ENCODE measurements around the gene ANKS3. TPM values are rescaled to one million over a fixed set of nuclear protein-coding genes. Genes with fewer than 3 reads are reported as not detected.
A peak's percentile ranks its signal among the peaks of the same experiment; 100 is the strongest.

Gene ANKS3
- total RNA-seq, 1 donor from 2014 or later = 8.7 TPM

DNA sequence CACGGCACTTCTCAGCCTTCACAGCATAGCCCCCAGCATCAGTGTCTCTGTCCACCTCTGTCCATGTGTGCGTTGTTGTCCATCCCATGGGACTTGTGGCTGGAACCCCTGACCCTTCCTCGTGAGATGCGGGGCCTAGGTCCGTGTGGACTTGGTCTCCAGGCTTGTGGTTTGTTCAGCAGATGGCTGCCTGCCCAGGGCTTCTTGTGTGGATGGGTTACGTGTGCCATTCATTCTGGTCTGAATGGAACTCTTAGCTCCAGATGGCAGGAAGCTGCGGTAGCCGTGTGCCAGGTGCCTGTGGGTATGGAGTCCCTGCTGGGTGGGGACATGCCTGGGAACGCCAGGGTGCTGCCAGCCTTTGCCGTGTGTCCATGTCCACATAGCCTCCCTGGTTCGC, 72.4 kb downstream of the ANKS3 start:
- H3K4me3 ChIP-seq = no peak overlapping the region

DNA sequence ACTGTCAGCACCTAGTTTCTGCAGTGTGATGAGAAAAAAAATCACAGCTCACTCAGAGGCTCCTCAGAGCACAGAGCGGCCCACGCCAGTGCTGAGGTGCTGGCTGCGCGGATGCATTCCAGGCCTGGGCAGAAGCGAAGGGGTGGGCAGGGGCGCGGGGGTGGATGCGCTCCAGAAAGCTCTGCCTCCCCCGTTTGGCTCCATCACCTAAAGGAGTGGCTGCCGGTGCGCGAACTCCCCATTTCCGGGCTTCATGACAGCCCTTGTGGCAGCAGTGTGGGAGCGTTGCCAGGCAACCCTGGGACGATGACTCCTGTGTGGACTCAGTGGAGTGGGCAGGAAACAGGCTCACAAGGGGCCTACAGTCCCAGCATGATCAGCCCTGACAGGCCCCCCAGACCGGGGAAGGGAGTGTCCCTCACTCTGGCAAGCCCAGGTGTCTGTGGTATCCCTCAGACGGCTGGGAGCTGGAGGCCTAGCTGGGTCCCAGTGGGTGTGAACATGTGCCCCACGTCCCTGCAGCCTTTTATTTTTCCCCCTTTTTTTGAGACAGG, 73.5 kb downstream of the ANKS3 start:
- intact Hi-C loops (cut with micrococcal nuclease) = no loop called here
- TF ChIP-seq, protein P1, sequence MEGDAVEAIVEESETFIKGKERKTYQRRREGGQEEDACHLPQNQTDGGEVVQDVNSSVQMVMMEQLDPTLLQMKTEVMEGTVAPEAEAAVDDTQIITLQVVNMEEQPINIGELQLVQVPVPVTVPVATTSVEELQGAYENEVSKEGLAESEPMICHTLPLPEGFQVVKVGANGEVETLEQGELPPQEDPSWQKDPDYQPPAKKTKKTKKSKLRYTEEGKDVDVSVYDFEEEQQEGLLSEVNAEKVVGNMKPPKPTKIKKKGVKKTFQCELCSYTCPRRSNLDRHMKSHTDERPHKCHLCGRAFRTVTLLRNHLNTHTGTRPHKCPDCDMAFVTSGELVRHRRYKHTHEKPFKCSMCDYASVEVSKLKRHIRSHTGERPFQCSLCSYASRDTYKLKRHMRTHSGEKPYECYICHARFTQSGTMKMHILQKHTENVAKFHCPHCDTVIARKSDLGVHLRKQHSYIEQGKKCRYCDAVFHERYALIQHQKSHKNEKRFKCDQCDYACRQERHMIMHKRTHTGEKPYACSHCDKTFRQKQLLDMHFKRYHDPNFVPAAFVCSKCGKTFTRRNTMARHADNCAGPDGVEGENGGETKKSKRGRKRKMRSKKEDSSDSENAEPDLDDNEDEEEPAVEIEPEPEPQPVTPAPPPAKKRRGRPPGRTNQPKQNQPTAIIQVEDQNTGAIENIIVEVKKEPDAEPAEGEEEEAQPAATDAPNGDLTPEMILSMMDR (IDR thresholded peaks at IDR 0.05; ENCODE audit: borderline replicate concordance) = no peak
- peak overlapping the region; percentile 43 for H3K27ac ChIP-seq (replicated peaks)
- H3K36me3 ChIP-seq = peaks cover 45% of the 10 kb centered on the region
- DNase-seq = peak; percentile 51
- H3K4me1 ChIP-seq = peaks cover 45% of the 10 kb centered on the region
- H3K27me3 ChIP-seq (ENCODE audit: low read depth) = no peaks in the 10 kb centered on the region
- H3K4me3 ChIP-seq = no peak overlapping the region
- no peaks in the 10 kb centered on the region for H3K9me3 ChIP-seq (replicated peaks)

More for the DNA sequence above, 72.4 kb downstream of the ANKS3 start:
- Histone ChIP-seq H3K27me3 (ENCODE audit: low read depth) (no peaks in the 10 kb centered on the region), H3K36me3 (peaks cover 43% of the 10 kb centered on the region), H3K4me1 (peaks cover 45% of the 10 kb centered on the region), H3K27ac (replicated peaks) (no peak overlapping the region), H3K9me3 (replicated peaks) (no peaks in the 10 kb centered on the region)
- DNase-seq = no peak
- intact Hi-C loops (cut with micrococcal nuclease) = no loop called here
- TF ChIP-seq, protein P1 (IDR thresholded peaks at IDR 0.05; ENCODE audit: borderline replicate concordance) = no peak

DNA sequence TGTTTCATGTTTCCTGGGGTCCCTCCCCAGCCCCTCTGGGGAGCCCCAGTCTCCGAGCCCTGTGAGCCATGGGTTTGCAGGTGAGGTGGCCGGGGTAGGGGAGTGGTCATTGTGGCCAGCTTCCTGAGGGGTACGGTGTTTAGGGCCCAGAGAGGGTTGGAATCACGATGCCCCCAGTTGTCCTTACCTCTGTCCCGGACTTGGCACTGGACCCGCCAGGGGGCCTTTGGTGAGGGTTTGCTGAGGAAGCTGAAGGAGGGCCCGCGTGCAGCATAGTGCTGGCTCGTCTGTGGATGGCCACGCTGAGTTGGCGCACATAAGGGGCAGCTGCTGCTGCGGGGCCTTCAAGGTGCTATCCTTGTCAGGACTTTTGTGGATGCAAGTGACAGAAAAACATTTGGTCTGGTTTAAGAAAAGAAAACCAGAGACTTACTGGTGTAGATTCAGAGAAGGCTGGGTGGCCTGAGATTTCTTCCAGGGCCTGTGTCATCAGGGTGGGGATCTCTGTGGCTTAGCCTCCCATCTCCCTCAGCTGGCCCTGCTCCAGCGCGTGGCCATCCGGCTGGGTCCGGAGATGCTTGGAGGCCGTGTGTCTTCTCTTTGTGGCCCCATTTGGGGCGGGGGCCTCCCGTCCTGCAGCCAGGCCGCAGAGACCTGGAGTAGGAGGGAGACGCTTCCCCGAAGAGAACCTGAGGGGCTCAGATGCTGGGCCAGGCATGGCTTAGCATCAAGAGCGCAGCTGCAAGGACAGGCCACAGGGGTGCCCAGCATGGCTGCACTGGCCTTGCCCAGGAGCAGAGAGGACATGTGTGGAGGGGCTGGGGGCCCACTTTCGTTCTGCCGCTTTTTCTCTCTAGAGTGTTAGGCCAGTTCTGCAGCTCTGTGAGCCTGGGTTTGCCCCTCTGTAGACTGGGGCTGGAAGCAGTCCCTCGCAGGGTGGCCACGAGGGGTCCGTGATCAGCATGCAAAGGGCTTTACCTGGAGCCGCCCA, 74.4 kb downstream of the ANKS3 start:
- Histone ChIP-seq H3K36me3 (peaks cover 45% of the 10 kb centered on the region), H3K4me3 (no peak overlapping the region), H3K4me1 (peaks cover 38% of the 10 kb centered on the region), H3K9me3 (replicated peaks) (no peaks in the 10 kb centered on the region), H3K27ac (replicated peaks) (peak overlapping the region; percentile 43), H3K27me3 (ENCODE audit: low read depth) (no peaks in the 10 kb centered on the region)
- DNase-seq = no peak
- TF ChIP-seq, protein P1 (IDR thresholded peaks at IDR 0.05; ENCODE audit: borderline replicate concordance) = no peak
- intact Hi-C loops (cut with micrococcal nuclease) = no loop called here

DNA sequence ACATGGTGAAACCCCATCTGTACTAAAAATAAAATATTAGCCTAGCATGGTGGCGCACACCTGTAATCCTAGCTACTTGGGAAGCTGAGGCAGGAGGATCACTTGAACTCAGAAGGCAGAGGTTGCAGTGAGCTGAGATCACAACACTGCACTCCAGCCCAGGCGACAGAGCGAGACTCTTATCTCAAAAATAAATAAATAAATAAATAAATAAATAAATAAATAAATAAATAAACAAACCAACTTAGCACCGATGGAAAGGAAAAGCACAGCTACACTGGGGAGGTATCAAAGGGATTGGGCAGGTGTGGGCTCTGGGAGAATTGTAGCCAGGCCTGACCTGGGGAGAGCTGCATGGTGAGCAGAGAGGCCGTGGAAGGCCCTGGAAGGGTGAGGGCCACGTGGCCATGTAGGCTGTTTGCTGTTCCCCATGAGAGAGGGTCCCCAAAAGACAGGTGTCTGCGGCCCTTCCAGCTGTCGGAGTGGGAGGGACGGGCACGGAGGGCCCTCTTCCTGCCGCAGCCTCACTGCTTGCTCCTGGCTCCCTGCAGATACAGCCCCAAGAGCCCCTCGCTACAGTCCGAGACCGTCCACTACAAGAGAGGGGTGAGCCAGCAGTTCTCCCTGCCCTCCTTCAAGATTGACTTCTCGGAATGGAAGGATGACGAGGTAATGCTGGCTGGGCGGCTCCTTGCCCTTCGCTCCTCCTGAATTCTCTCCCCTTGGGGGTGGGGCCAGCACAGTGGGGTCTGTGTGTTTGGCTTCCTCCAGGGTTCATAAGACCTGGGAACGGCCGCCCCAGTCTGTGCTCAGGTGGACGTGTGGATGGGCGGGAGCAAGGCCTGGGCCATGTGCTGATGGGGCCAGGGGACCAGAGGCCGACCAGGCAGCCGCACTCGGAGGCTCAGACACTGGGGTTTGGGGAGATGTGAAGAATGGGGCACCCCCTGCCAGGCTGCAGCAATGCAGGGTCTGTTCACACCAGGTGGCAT, 77.1 kb downstream of the ANKS3 start:
- no peaks in the 10 kb centered on the region for H3K27me3 ChIP-seq (ENCODE audit: low read depth)
- no peak overlapping the region for H3K4me3 ChIP-seq
- H3K4me1 ChIP-seq = peaks cover 24% of the 10 kb centered on the region
- intact Hi-C loops (cut with micrococcal nuclease) = no loop called here
- H3K9me3 ChIP-seq (replicated peaks) = no peaks in the 10 kb centered on the region
- DNase-seq = no peak
- H3K27ac ChIP-seq (replicated peaks) = no peak overlapping the region
- H3K36me3 ChIP-seq = peaks cover 69% of the 10 kb centered on the region
- TF ChIP-seq, protein P1 (IDR thresholded peaks at IDR 0.05; ENCODE audit: borderline replicate concordance) = no peak

DNA sequence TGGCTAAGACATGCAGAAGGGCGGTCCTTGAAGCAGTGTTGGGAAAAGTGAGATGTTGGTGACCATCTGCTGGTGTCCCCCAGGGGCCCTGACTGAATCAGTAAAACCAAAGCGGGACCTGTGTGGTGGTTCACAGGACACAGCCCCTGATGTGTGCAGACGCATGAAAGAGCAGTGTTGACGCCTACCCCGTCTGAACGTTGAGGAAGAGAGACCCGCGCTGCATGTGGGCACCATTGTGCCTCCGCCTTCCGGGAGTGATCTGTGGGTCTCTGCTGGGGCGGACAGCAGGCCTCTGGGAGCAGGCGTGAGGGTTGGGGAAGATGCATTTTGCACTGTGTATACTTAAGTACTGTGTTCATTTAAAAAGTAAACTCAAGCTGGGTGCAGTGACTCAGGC, 77.8 kb downstream of the ANKS3 start:
- no peak for DNase-seq
- Histone ChIP-seq H3K4me3 (no peak overlapping the region), H3K27ac (replicated peaks) (no peak overlapping the region), H3K9me3 (replicated peaks) (no peaks in the 10 kb centered on the region), H3K36me3 (peaks cover 75% of the 10 kb centered on the region), H3K27me3 (ENCODE audit: low read depth) (no peaks in the 10 kb centered on the region), H3K4me1 (peaks cover 20% of the 10 kb centered on the region)
- intact Hi-C loops (cut with micrococcal nuclease) = no loop called here
- TF ChIP-seq, protein P1 (IDR thresholded peaks at IDR 0.05; ENCODE audit: borderline replicate concordance) = no peak

Data from left ventricle myocardium inferior (tissue), 1 donor.